HUES48 (cell line): ENCODE measurements around the gene PLK5.
A peak's percentile ranks its signal among the peaks of the same experiment; 100 is the strongest.

Experiments used
- H3K27ac ChIP-seq: one replicate; pipeline ENCODE4 v1.7.0; 2013; ENCODE audit warnings: low read depth, low read length, inconsistent platforms
- H3K27me3 ChIP-seq: 2 replicates; pipeline ENCODE4 v1.6.1; 2013; ENCODE audit warnings: mild to moderate bottlenecking, low read length; ENCODE audit not compliant: control insufficient read depth, insufficient read depth
- H3K36me3 ChIP-seq: 2 replicates; pipeline ENCODE4 v1.6.1; 2013; ENCODE audit warnings: low read length; ENCODE audit not compliant: control insufficient read depth, insufficient read depth
- H3K4me1 ChIP-seq: 2 replicates; pipeline ENCODE4 v1.6.1; 2013; ENCODE audit warnings: mild to moderate bottlenecking, low read length; ENCODE audit not compliant: control insufficient read depth, insufficient read depth
- H3K4me3 ChIP-seq: 2 replicates; pipeline ENCODE4 v1.5.1; 2013; ENCODE audit warnings: mild to moderate bottlenecking, low read depth, low read length
- H3K9ac ChIP-seq: 2 replicates; pipeline ENCODE4 v1.6.1; 2013; ENCODE audit warnings: mild to moderate bottlenecking, low read depth, low read length, moderate library complexity
- H3K9me3 ChIP-seq: 2 replicates; pipeline ENCODE4 v1.6.1; 2013; ENCODE audit warnings: low read length; ENCODE audit not compliant: control insufficient read depth, insufficient read depth

Gene PLK5

GRCh38 chr19:1522061-1522460 is 1.8 kb upstream of the PLK5 start:
- no peak overlapping the region for H3K27ac ChIP-seq
- H3K36me3 ChIP-seq = no peaks in the 10 kb centered on the region
- no peak overlapping the region for H3K4me3 ChIP-seq
- peaks cover 48% of the 10 kb centered on the region for H3K27me3 ChIP-seq
- no peaks in the 10 kb centered on the region for H3K4me1 ChIP-seq
- H3K9me3 ChIP-seq = no peaks in the 10 kb centered on the region
- no peak overlapping the region for H3K9ac ChIP-seq

GRCh38 chr19:1522838-1523237 is 1.0 kb upstream of the PLK5 start:
- peaks cover 48% of the 10 kb centered on the region for H3K27me3 ChIP-seq
- H3K9ac ChIP-seq = no peak overlapping the region
- H3K27ac ChIP-seq = no peak overlapping the region
- no peaks in the 10 kb centered on the region for H3K36me3 ChIP-seq
- H3K4me3 ChIP-seq = no peak overlapping the region
- no peaks in the 10 kb centered on the region for H3K9me3 ChIP-seq
- H3K4me1 ChIP-seq = no peaks in the 10 kb centered on the region

DNA sequence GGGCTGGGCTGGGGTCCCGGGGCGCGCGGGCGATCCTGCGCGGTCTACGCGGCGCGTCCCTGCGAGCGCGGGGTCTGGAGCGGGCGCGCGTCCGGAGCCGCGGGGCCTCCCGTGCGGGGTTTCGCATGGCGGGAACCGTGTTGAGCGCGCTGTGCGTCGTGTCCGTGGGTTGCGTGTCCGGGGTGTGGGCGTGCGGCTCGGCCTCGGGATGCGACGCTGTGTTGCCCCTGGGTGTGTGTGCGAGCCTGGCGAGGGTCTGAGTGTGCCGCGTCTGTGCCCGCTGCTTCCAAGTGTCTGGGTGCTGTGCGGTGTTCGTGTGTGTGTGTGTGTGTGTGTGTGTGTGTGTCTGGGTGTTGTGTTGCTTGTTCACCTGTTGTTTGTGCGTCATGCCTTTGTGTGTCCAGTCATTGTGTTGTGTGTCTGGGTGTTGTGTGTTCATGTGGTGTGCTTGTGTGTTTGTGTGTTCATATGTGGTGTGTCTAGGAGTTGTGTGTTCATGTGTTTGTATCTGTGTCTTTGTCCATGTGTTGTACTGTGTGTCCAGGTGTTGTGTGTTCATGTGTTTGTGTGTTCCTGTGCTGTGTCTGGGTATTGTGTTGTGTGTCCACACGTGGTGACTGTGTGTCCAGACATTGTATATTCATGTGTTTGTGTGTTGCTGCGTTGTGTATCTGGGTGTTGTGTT is 552 bp downstream of the PLK5 start:
- peaks cover 48% of the 10 kb centered on the region for H3K27me3 ChIP-seq
- no peaks in the 10 kb centered on the region for H3K36me3 ChIP-seq
- no peaks in the 10 kb centered on the region for H3K9me3 ChIP-seq
- no peak overlapping the region for H3K27ac ChIP-seq
- H3K4me3 ChIP-seq = peak overlapping the region; percentile 14; the same call in 1 of the 2 replicates
- no peak overlapping the region for H3K9ac ChIP-seq
- no peaks in the 10 kb centered on the region for H3K4me1 ChIP-seq

DNA sequence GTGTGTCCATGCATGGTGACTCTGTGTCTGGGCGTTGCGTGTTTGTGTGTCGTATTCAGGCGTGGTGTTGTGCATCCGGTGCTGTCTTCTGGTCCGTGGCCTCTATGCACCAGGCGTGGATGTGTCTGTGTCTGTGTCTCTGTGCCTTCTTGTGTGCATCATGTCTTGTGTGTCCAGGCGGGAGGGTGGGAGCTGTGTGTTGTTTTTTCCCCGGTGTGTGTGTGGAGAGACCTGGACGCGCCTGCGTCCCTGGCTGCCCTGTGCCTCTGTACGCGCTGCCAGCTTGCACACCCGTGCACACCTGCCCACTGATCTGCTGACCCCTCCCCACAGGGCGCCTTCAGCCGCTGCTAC is 1.1 kb downstream of the PLK5 start:
- Histone ChIP-seq H3K9me3 (no peaks in the 10 kb centered on the region), H3K4me1 (no peaks in the 10 kb centered on the region), H3K27ac (no peak overlapping the region), H3K9ac (no peak overlapping the region), H3K36me3 (no peaks in the 10 kb centered on the region), H3K27me3 (peaks cover 48% of the 10 kb centered on the region), H3K4me3 (no peak overlapping the region)

DNA sequence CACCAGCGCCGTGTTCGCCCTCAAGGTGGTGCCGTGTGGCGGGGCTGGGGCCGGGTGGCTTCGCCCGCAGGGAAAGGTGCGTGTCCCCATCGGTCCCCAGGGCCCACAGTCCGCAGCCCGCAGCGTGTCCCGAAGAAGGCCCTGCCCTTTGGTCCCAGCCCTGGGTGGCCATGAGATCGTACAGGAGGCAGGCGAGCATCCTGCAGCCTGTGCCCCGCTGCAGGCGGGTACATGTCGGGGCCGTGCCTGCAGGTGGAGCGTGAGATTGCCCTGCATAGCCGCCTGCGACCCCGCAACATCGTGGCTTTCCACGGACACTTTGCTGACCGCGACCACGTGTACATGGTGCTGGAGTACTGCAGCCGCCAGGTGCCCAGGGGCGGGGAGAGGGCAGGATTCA is 1.5 kb downstream of the PLK5 start:
- no peak overlapping the region for H3K9ac ChIP-seq
- H3K27ac ChIP-seq = no peak overlapping the region
- H3K4me1 ChIP-seq = no peaks in the 10 kb centered on the region
- no peaks in the 10 kb centered on the region for H3K9me3 ChIP-seq
- H3K27me3 ChIP-seq = peaks cover 48% of the 10 kb centered on the region
- no peaks in the 10 kb centered on the region for H3K36me3 ChIP-seq
- H3K4me3 ChIP-seq = no peak overlapping the region

DNA sequence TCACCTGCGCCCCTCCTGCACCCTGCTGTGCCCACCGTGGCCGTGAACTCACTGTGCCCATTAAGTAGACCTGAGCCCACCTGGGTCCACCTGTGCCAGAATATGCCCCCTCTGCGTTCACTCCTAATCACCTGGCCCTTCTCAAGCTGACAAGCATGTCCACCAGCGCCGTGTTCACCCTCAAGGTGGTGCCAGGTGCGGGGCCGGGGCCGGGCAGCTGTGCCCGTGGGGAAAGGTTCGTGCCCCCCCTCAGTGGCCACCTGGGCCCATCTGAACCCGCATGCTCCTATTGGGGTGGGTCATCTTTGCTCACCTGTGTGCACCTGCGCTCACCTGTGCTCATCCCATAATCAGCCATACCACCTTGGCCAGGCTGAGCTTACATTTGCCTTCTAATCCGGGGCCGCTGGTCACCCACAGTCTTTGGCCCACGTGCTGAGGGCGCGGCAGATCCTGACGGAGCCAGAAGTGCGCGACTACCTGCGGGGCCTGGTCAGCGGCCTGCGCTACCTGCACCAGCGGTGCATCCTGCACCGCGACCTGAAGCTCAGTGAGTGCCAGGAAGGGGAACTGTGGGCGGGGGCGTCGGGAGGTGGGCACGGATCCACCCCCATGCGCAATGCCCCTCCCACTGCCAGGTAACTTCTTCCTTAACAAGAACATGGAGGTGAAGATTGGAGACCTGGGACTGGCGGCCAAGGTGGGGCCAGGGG is 2.3 kb downstream of the PLK5 start:
- Histone ChIP-seq H3K4me3 (no peak overlapping the region), H3K9ac (no peak overlapping the region), H3K27me3 (peaks cover 48% of the 10 kb centered on the region), H3K36me3 (no peaks in the 10 kb centered on the region), H3K9me3 (no peaks in the 10 kb centered on the region), H3K27ac (no peak overlapping the region), H3K4me1 (no peaks in the 10 kb centered on the region)

- peaks cover 42% of the 10 kb centered on the region for H3K27me3 ChIP-seq
- H3K4me1 ChIP-seq = no peaks in the 10 kb centered on the region
- H3K4me3 ChIP-seq = no peak overlapping the region
- no peak overlapping the region for H3K9ac ChIP-seq
- no peak overlapping the region for H3K27ac ChIP-seq
- no peaks in the 10 kb centered on the region for H3K9me3 ChIP-seq
- no peaks in the 10 kb centered on the region for H3K36me3 ChIP-seq
Measured at GRCh38 chr19:1526979-1527649, 3.2 kb downstream of the PLK5 start.

- Histone ChIP-seq H3K27ac (no peak overlapping the region), H3K27me3 (peaks cover 37% of the 10 kb centered on the region), H3K4me3 (no peak overlapping the region), H3K9me3 (no peaks in the 10 kb centered on the region), H3K36me3 (no peaks in the 10 kb centered on the region), H3K4me1 (no peaks in the 10 kb centered on the region), H3K9ac (no peak overlapping the region)
Measured at GRCh38 chr19:1527650-1528309, 3.9 kb downstream of the PLK5 start.

- peaks cover 27% of the 10 kb centered on the region for H3K27me3 ChIP-seq
- H3K27ac ChIP-seq = no peak overlapping the region
- no peak overlapping the region for H3K4me3 ChIP-seq
- H3K36me3 ChIP-seq = no peaks in the 10 kb centered on the region
- no peaks in the 10 kb centered on the region for H3K9me3 ChIP-seq
- H3K9ac ChIP-seq = no peak overlapping the region
- no peaks in the 10 kb centered on the region for H3K4me1 ChIP-seq
Measured at GRCh38 chr19:1528596-1529429, 4.9 kb downstream of the PLK5 start.

DNA sequence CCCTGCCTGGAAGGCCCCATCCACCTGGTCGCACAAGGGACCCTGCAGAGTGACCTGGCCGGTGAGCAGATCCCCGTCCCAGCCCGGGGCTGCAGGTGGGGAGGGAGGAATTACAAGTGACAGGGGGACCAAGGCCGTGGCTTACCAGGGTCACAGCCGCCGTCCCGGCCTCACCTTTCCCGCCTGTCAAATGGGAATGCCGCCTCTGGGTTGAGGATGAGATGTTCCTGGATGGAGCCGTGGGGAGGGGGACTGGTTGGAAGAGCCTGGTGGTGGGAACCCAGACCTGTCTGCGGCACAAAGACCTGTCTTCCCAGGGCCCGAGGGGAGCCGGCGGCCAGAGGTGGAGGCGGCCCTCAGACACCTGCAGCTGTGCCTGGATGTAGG is 5.5 kb downstream of the PLK5 start:
- H3K9ac ChIP-seq = no peak overlapping the region
- H3K9me3 ChIP-seq = no peaks in the 10 kb centered on the region
- H3K27ac ChIP-seq = no peak overlapping the region
- no peak overlapping the region for H3K4me3 ChIP-seq
- no peaks in the 10 kb centered on the region for H3K4me1 ChIP-seq
- H3K27me3 ChIP-seq = peaks cover 21% of the 10 kb centered on the region
- H3K36me3 ChIP-seq = no peaks in the 10 kb centered on the region
